Gastrocnemius medialis (tissue), 4 donors: ENCODE data around the gene PTPRN2.

Experiments used
- CTCF ChIP-seq, 5 experiments: fragments of 450-650 bp in 3 of 5; fragments of 200-600 bp in 2 of 5; sonication (generic) in 2 of 5; IDR thresholded peaks in 4 of 5; conservative IDR thresholded peaks in 1 of 5; 1 replicate in 4 of 5; 2 replicates in 1 of 5; pipeline ENCODE4 v1.5.1; 2016 to 2019; ENCODE audit warnings: antibody characterized with exemption in 5 of 5, mild to moderate bottlenecking in 3 of 5, moderate library complexity in 3 of 5
- POLR2A ChIP-seq, 2 donors: fragments of 450-650 bp; IDR thresholded peaks; one replicate each; pipeline ENCODE4 v1.6.1; 2017; ENCODE audit warnings: antibody characterized with exemption in 2 of 2, mild to moderate bottlenecking in 2 of 2, moderate library complexity in 2 of 2

- TF ChIP-seq CTCF (IDR thresholded peaks at IDR 0.05 in 4 of 5, conservative IDR thresholded peaks at IDR 0.05 in 1 of 5) (no peak), POLR2A (IDR thresholded peaks at IDR 0.05) (no peak)
These were observed 833.2 kb downstream of the PTPRN2 start for GRCh38 chr7:157754416-157754790.
